Activated CD4-positive, alpha-beta memory T cell treated with anti-CD3 and anti-CD28 coated beads, Interleukin-2, amount 10 ng/mL, durations not matched to agents 7 days and 5 days (primary cell): ENCODE measurements around the gene CRB1. TPM values are rescaled to one million over a fixed set of nuclear protein-coding genes. Genes with fewer than 3 reads are reported as not detected.

Experiments
- CTCF ChIA-PET: fragments of 350-600 bp; sonication (Branson Sonifier 250); formaldehyde crosslinking; loops from one replicate; lab custom pipeline; 2021; ENCODE audit warnings: antibody characterized with exemption, inconsistent platforms; lab: Charles Lee
- POLR2A ChIA-PET: fragments of 350-600 bp; sonication (Branson Sonifier 250); formaldehyde crosslinking; loops from one replicate; lab custom pipeline; 2021; ENCODE audit warnings: antibody characterized with exemption; lab: Charles Lee
- DNase-seq: peaks from one replicate; pipeline ENCODE4 v3.0.0-alpha.2; 2020
- H3K27ac Mint-ChIP-seq: one replicate; pipeline ENCODE4 v1.8.0; 2021; ENCODE audit warnings: mild to moderate bottlenecking, mixed read lengths
- H3K27me3 Mint-ChIP-seq: one replicate; pipeline ENCODE4 v1.8.0; 2021; ENCODE audit warnings: mixed read lengths
- H3K36me3 Mint-ChIP-seq: one replicate; pipeline ENCODE4 v1.8.0; 2021; ENCODE audit warnings: low read depth, mixed read lengths
- H3K4me1 Mint-ChIP-seq: one replicate; pipeline ENCODE4 v1.8.0; 2021; ENCODE audit warnings: mixed read lengths
- H3K4me3 Mint-ChIP-seq: one replicate; pipeline ENCODE4 v1.8.0; 2021; ENCODE audit warnings: mild to moderate bottlenecking, mixed read lengths
- H3K9me3 Mint-ChIP-seq: one replicate; pipeline ENCODE4 v1.8.0; 2021; ENCODE audit warnings: mixed read lengths
- total RNA-seq, 2 experiments: library from RNA; stranded (reverse); gene quantifications; one replicate each; pipeline ENCODE4 v1.2.3, GENCODE V29; 2021

Gene CRB1
- not detected for total RNA-seq

DNA sequence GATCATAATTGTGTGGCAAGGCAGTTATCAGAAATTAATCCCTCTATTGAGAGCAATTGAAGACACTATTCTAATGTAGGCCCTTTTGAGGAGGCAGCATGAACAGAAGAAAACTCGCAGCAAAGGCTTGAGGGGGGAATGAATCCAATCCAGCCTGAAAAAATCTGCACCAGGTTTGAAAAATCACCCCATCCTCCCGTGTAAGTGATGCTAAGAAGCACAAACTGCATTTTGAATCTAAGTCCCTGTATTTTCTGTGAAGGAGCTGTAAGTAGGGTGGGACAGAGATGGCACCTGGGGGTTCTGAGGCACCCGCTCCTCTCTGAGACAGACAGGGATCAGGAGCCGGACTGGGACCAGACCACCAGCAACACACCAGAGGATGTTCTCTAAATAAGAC lies at the start of gene CRB1:
TSS of gene CRB1 (plus strand) at position 241 of the 400 bp plus-strand sequence. CDS start 161 bp downstream, outside the sequence.
- no peak within 1 kb of the TSS for H3K27ac Mint-ChIP-seq
- no peaks in the 10 kb centered on the region for H3K36me3 Mint-ChIP-seq
- no peaks in the 10 kb centered on the region for H3K9me3 Mint-ChIP-seq
- H3K4me1 Mint-ChIP-seq, result no peaks in the 10 kb centered on the region
- H3K4me3 Mint-ChIP-seq, result no peak within 1 kb of the TSS
- peaks cover 3% of the 10 kb centered on the region for H3K27me3 Mint-ChIP-seq
- POLR2A ChIA-PET, result no interaction called here
- CTCF ChIA-PET, result no interaction called here
- no peak for DNase-seq

DNA sequence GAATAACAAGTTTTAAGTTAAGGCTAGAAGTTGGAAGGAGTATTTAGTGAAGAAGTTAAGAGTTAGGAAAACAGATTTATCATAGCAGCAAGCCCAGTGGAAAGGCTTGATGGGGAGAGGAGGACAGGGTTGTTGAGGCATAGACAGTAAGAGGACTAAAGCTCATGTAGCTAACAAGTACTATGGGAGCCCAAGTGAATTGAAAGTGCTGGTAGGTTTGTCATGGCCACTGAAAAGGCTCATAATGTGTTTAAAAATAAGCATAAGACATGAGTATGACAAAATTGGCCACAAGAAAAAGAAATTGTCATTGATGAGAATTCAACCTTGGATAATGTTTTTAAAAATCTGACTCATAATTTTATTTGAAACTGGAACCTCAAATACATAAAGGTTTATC lies 49.2 kb upstream of the CRB1 start:
- H3K4me3 Mint-ChIP-seq, result no peak overlapping the region
- no peak for DNase-seq
- ChIA-PET CTCF (interaction anchor here (0.5 kb wide), 1 partner anchor 137 kb away, joined by 3 read pairs; no protein-coding TSS in a partner anchor), POLR2A (no interaction called here)
- H3K36me3 Mint-ChIP-seq, result no peaks in the 10 kb centered on the region
- H3K4me1 Mint-ChIP-seq, result no peaks in the 10 kb centered on the region
- no peak overlapping the region for H3K27ac Mint-ChIP-seq
- no peaks in the 10 kb centered on the region for H3K9me3 Mint-ChIP-seq
- H3K27me3 Mint-ChIP-seq, result no peaks in the 10 kb centered on the region

GRCh38 chr1:197222025-197222685 lies 45.9 kb upstream of the CRB1 start:
- H3K4me3 Mint-ChIP-seq, result no peak overlapping the region
- H3K9me3 Mint-ChIP-seq, result no peaks in the 10 kb centered on the region
- CTCF ChIA-PET, result no interaction called here

GRCh38 chr1:197222780-197223179 lies 45.3 kb upstream of the CRB1 start:
- Mint-ChIP-seq H3K4me1 (no peaks in the 10 kb centered on the region), H3K27me3 (no peaks in the 10 kb centered on the region), H3K27ac (no peak overlapping the region), H3K9me3 (no peaks in the 10 kb centered on the region), H3K36me3 (no peaks in the 10 kb centered on the region), H3K4me3 (no peak overlapping the region)
- ChIA-PET POLR2A (no interaction called here), CTCF (no interaction called here)
- DNase-seq, result no peak

More at GRCh38 chr1:197222025-197222685, 45.9 kb upstream of the CRB1 start:
- Mint-ChIP-seq H3K27ac (no peak overlapping the region), H3K4me1 (no peaks in the 10 kb centered on the region), H3K36me3 (no peaks in the 10 kb centered on the region), H3K27me3 (no peaks in the 10 kb centered on the region)
- no peak for DNase-seq
- POLR2A ChIA-PET, result no interaction called here

DNA sequence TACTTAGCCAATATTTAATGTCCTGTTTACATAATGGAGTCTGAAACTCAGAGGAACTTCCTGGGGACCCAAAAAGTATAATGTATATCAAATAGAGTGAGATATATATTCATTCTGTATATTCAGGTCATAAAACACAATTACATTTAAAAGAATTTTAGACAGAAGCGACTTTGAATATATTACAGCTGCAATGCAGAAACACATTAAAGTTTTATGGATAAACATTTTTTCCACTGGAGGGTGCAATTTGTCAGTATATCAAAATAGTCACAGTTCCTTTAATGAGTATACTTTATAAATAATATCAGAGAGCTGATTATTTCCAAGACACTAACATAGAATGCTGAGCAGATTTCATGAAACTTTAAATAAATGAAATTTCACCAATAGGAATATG lies 43.9 kb upstream of the CRB1 start:
- no peak overlapping the region for H3K27ac Mint-ChIP-seq
- H3K36me3 Mint-ChIP-seq, result no peaks in the 10 kb centered on the region
- no peaks in the 10 kb centered on the region for H3K9me3 Mint-ChIP-seq
- CTCF ChIA-PET, result interaction anchor here (0.7 kb wide), 1 partner anchor 13 kb away, joined by 3 read pairs; no protein-coding TSS in a partner anchor
- DNase-seq, result no peak
- POLR2A ChIA-PET, result no interaction called here
- H3K27me3 Mint-ChIP-seq, result no peaks in the 10 kb centered on the region
- no peaks in the 10 kb centered on the region for H3K4me1 Mint-ChIP-seq
- H3K4me3 Mint-ChIP-seq, result no peak overlapping the region

DNA sequence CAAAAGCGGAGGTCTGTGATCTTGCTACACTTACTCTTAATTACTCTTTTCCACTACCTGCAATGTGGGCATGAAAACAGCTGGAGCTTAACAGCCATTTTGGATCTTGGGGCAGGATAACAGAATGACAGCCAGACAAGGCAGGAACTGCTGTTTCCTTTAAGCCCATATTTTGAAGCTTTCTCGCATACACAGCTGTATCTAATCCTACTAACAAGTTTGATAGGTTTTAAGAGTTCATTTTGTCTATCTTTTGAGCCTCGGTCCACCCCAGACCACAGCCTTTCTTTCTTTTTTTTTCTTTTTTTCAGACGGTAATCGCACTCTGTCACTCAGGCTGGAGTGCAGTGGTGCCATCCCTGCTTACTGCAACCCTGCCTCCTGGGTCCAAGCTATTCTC lies 42.4 kb upstream of the CRB1 start:
- no peak overlapping the region for H3K4me3 Mint-ChIP-seq

DNA sequence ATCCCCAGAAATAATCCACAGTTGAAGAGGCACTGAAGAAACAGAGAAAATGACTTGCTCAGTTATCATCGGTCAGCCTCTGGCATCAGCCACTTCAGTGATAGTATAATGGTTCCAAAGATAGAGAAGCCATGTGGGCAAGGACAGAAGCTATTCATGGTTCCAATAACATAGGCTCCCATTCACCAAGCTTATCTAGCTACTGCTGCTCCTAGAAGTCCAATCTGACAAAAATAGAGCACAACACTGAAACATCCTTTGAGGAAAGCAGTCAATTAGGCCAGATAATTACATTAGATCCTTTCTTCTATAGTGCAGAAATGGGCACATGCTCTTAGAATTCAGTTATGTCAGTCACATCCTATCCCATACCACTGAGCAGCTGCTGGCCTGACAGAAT lies 33.5 kb upstream of the CRB1 start:
- H3K4me1 Mint-ChIP-seq, result no peaks in the 10 kb centered on the region
- H3K4me3 Mint-ChIP-seq, result no peak overlapping the region
- POLR2A ChIA-PET, result no interaction called here
- CTCF ChIA-PET, result no interaction called here
- no peaks in the 10 kb centered on the region for H3K27me3 Mint-ChIP-seq
- H3K36me3 Mint-ChIP-seq, result no peaks in the 10 kb centered on the region
- no peaks in the 10 kb centered on the region for H3K9me3 Mint-ChIP-seq
- no peak for DNase-seq
- H3K27ac Mint-ChIP-seq, result no peak overlapping the region

More for the DNA sequence above, 42.4 kb upstream of the CRB1 start:
- ChIA-PET POLR2A (no interaction called here), CTCF (no interaction called here)
- Mint-ChIP-seq H3K9me3 (no peaks in the 10 kb centered on the region), H3K36me3 (no peaks in the 10 kb centered on the region), H3K27ac (no peak overlapping the region), H3K4me1 (no peaks in the 10 kb centered on the region), H3K27me3 (no peaks in the 10 kb centered on the region)
- no peak for DNase-seq

DNA sequence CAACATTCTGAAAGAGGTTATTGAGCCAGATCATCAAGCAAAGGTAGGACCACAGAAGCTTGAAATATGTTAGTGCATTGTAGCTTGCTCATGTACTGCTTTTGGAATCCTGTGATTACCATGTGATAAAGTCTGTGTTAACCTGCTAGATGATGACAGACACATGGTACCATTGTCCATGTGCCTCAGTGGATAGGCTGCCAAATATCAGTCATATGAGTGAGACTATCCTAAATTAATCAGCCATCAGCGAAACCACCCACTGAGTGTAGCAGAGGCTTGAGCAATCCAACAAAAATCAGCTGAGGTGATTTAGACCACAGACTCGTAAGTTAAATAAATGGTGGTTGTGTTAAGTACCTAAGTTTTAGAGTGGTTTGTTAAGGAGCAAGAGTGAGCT lies 32.7 kb upstream of the CRB1 start:
- H3K27ac Mint-ChIP-seq, result no peak overlapping the region
- H3K4me3 Mint-ChIP-seq, result no peak overlapping the region
- no peaks in the 10 kb centered on the region for H3K36me3 Mint-ChIP-seq
- no peaks in the 10 kb centered on the region for H3K9me3 Mint-ChIP-seq
- ChIA-PET CTCF (no interaction called here), POLR2A (no interaction called here)
- DNase-seq, result no peak
- no peaks in the 10 kb centered on the region for H3K4me1 Mint-ChIP-seq
- no peaks in the 10 kb centered on the region for H3K27me3 Mint-ChIP-seq

DNA sequence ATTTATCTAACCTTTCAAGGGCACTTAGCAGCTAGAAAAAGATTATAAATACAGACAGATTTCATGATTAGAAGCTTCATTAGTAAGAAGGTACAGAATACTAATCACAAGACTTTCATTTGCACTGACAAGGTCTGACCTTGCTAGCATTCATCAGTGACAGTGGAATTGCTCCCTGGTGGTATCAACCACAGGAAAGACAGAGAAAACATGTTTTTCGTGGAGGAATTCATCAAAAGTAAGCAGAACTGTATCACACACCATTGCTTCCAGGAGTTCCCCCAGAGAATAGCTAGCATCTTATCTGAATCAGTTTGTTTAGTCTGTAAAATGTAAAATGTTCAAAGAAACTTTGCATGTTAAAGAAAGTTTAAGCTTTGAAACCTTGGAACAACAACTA lies 20.6 kb upstream of the CRB1 start:
- Mint-ChIP-seq H3K4me1 (no peaks in the 10 kb centered on the region), H3K27ac (no peak overlapping the region), H3K36me3 (no peaks in the 10 kb centered on the region), H3K27me3 (no peaks in the 10 kb centered on the region), H3K4me3 (no peak overlapping the region), H3K9me3 (no peaks in the 10 kb centered on the region)
- ChIA-PET POLR2A (no interaction called here), CTCF (no interaction called here)
- no peak for DNase-seq

GRCh38 chr1:197249324-197249723 lies 18.7 kb upstream of the CRB1 start:
- Mint-ChIP-seq H3K9me3 (no peaks in the 10 kb centered on the region), H3K27ac (no peak overlapping the region), H3K36me3 (no peaks in the 10 kb centered on the region), H3K4me1 (no peaks in the 10 kb centered on the region), H3K27me3 (no peaks in the 10 kb centered on the region), H3K4me3 (no peak overlapping the region)
- ChIA-PET POLR2A (no interaction called here), CTCF (no interaction called here)
- no peak for DNase-seq

GRCh38 chr1:197250616-197251015 lies 17.4 kb upstream of the CRB1 start:
- ChIA-PET CTCF (no interaction called here), POLR2A (no interaction called here)
- Mint-ChIP-seq H3K9me3 (no peaks in the 10 kb centered on the region), H3K27me3 (no peaks in the 10 kb centered on the region), H3K27ac (no peak overlapping the region), H3K4me1 (no peaks in the 10 kb centered on the region), H3K36me3 (no peaks in the 10 kb centered on the region), H3K4me3 (no peak overlapping the region)
- DNase-seq, result no peak

- CTCF ChIA-PET, result interaction anchor here (0.7 kb wide), 1 partner anchor 196 kb away, joined by 4 read pairs; no protein-coding TSS in a partner anchor
- POLR2A ChIA-PET, result no interaction called here
- no peak overlapping the region for H3K4me3 Mint-ChIP-seq
- H3K9me3 Mint-ChIP-seq, result no peaks in the 10 kb centered on the region
- H3K27me3 Mint-ChIP-seq, result no peaks in the 10 kb centered on the region
- H3K4me1 Mint-ChIP-seq, result no peaks in the 10 kb centered on the region
- no peak for DNase-seq
- H3K27ac Mint-ChIP-seq, result no peak overlapping the region
- no peaks in the 10 kb centered on the region for H3K36me3 Mint-ChIP-seq
Observed at GRCh38 chr1:197252973-197253372, 15.1 kb upstream of the CRB1 start.

- POLR2A ChIA-PET, result no interaction called here
- H3K27ac Mint-ChIP-seq, result no peak overlapping the region
- no peaks in the 10 kb centered on the region for H3K9me3 Mint-ChIP-seq
- H3K4me3 Mint-ChIP-seq, result no peak overlapping the region
- CTCF ChIA-PET, result no interaction called here
- no peaks in the 10 kb centered on the region for H3K4me1 Mint-ChIP-seq
- no peaks in the 10 kb centered on the region for H3K36me3 Mint-ChIP-seq
- no peak for DNase-seq
- no peaks in the 10 kb centered on the region for H3K27me3 Mint-ChIP-seq
Observed at GRCh38 chr1:197254866-197255265, 13.2 kb upstream of the CRB1 start.

DNA sequence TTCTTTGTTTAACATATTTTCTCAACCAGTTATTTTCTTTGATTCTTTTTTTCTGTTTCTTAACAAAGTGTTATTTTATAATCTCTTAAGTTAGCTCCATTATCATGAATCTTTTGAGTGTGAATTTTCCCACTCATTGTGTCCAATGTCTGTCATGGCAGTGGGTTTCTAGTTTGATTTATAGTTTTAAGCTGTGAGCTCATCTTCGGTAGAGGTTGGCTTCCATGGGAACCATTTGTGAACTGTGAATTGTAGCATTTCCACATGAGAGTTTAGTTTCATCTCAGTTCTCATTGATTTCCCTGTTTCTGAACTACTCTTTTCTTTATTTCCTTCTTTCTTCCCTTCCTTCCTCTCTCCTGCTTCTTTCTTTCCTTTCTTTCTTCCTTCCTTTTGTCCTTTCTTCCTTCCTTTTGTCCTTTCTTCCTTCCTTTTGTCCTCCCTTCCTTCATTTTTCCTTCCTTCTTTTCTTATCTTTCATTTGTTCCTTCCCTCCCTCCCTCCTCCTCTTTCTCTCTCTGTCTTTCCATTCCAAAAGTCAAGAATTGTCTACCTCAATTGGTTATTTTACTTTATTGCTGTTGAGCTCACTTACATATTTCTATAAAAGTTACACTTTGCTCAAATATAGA lies 3.0 kb upstream of the CRB1 start:
- Mint-ChIP-seq H3K4me3 (no peak overlapping the region), H3K36me3 (no peaks in the 10 kb centered on the region), H3K27ac (no peak overlapping the region), H3K27me3 (peaks cover 1% of the 10 kb centered on the region), H3K9me3 (no peaks in the 10 kb centered on the region), H3K4me1 (no peaks in the 10 kb centered on the region)
- ChIA-PET POLR2A (no interaction called here), CTCF (no interaction called here)
- no peak for DNase-seq
